MM.1S (cell line): Measurements from ENCODE around the gene MTHFS.
"Not testable (repeated sequence)": the region's sequence is repeated elsewhere in the genome, so short reads cannot be mapped to it uniquely, and the experiment has no call there.

ENCODE experiments used
- DNase-seq: peaks from one replicate; pipeline ENCODE4 v3.0.0-alpha.2; 2015
- H2AFZ ChIP-seq: fragments of 300-600 bp; sonication (generic); 2 replicates; pipeline ENCODE4 v1.6.0; 2016; ENCODE audit warnings: antibody characterized with exemption, low read length
- H3F3A ChIP-seq: fragments of 300-600 bp; sonication (generic); 2 replicates; pipeline ENCODE4 v1.6.1; 2016; ENCODE audit warnings: mild to moderate bottlenecking, antibody characterized with exemption, low read length, moderate library complexity, mixed read lengths; ENCODE audit not compliant: insufficient read depth
- H3K27ac ChIP-seq: fragments of 300-600 bp; sonication (generic); 2 replicates; pipeline ENCODE4 v1.5.1; 2016; ENCODE audit warnings: mild to moderate bottlenecking, low read length
- H3K27me3 ChIP-seq: fragments of 300-600 bp; sonication (generic); replicated peaks from 2 replicates; pipeline ENCODE4 v1.6.0; 2016; ENCODE audit warnings: low read length; ENCODE audit not compliant: insufficient read depth
- H3K36me3 ChIP-seq: fragments of 300-600 bp; sonication (generic); replicated peaks from 2 replicates; pipeline ENCODE4 v1.6.1; 2016; ENCODE audit warnings: mild to moderate bottlenecking, low read length, mixed read lengths; ENCODE audit not compliant: insufficient read depth
- H3K4me1 ChIP-seq: fragments of 300-600 bp; sonication (generic); 2 replicates; pipeline ENCODE4 v1.6.1; 2016; ENCODE audit warnings: low read length, mixed read lengths
- H3K4me2 ChIP-seq: fragments of 300-600 bp; sonication (generic); 2 replicates; pipeline ENCODE4 v1.6.0; 2016; ENCODE audit warnings: low read depth, low read length
- H3K4me3 ChIP-seq: fragments of 300-600 bp; sonication (generic); 2 replicates; pipeline ENCODE4 v1.5.1; 2016; ENCODE audit warnings: low read length, mixed read lengths
- H3K79me2 ChIP-seq: fragments of 300-600 bp; sonication (generic); 2 replicates; pipeline ENCODE4 v1.6.1; 2016; ENCODE audit warnings: mixed run types, low read length, mixed read lengths
- H3K9ac ChIP-seq: fragments of 300-600 bp; sonication (generic); 2 replicates; pipeline ENCODE4 v1.6.1; 2016; ENCODE audit warnings: low read length, mixed read lengths
- H3K9me2 ChIP-seq: fragments of 300-600 bp; sonication (generic); replicated peaks from 2 replicates; pipeline ENCODE4 v1.6.1; 2016; ENCODE audit warnings: mild to moderate bottlenecking, low read length, mixed read lengths; ENCODE audit not compliant: insufficient read depth
- H3K9me3 ChIP-seq: fragments of 300-600 bp; sonication (generic); replicated peaks from 2 replicates; pipeline ENCODE4 v1.6.1; 2016; ENCODE audit warnings: mild to moderate bottlenecking, low read length, mixed read lengths; ENCODE audit not compliant: insufficient read depth
- H4K20me1 ChIP-seq: fragments of 300-600 bp; sonication (generic); 2 replicates; pipeline ENCODE4 v1.6.1; 2016; ENCODE audit warnings: mild to moderate bottlenecking, low read length, moderate library complexity, mixed read lengths; ENCODE audit not compliant: insufficient read depth
- EZH2 ChIP-seq: fragments of 300-600 bp; sonication (generic); optimal IDR thresholded peaks from 2 replicates; pipeline ENCODE3; 2017; ENCODE audit warnings: low read depth, mild to moderate bottlenecking, antibody characterized with exemption, low read length, mixed read lengths
- EZH2phosphoT487 ChIP-seq: fragments of 300-600 bp; sonication (generic); IDR thresholded peaks from 2 replicates; pipeline ENCODE4 v1.6.1; 2018; ENCODE audit warnings: antibody characterized with exemption, low read length
- TF ChIP-seq, protein P1 (sequence below): fragments of 300-600 bp; sonication (generic); IDR thresholded peaks from 2 replicates; pipeline ENCODE4 v1.5.1; 2016; ENCODE audit warnings: antibody characterized with exemption, low read length, mixed read lengths

Gene MTHFS

DNA sequence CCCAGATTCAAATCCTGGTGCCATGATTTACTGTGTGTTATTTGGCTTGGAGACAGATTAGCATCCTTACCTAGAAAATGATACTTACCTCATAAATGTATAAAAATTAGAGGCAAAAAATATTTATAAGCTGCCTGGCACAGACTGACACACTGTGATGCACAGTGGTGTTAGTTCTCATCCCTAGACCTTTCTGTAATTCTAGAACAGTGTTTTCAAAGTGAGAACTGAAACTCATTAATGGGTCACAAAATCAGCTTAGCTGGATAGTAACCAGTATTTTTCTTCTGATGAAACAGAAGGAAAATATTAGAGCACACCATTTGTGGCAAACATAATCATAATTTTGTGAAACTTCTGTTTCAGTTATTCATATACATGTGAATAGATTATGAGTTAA is 17.9 kb upstream of the MTHFS start:
- no peaks in the 10 kb centered on the region for H3K27me3 ChIP-seq
- no peaks in the 10 kb centered on the region for H3K4me1 ChIP-seq
- no peaks in the 10 kb centered on the region for H3K79me2 ChIP-seq
- H3K27ac ChIP-seq = no peak overlapping the region
- no peak overlapping the region for H3K9ac ChIP-seq
- H3K4me3 ChIP-seq = no peak overlapping the region
- no peak overlapping the region for H2AFZ ChIP-seq
- no peak overlapping the region for H3K4me2 ChIP-seq
- H3K36me3 ChIP-seq = no peaks in the 10 kb centered on the region; the same call in 1 of the 2 replicates
- H4K20me1 ChIP-seq = no peaks in the 10 kb centered on the region
- H3K9me3 ChIP-seq = 0 out of 2 replicates have a peak, but pooled peaks cover 3% of the 10 kb centered on the region
- no peaks in the 10 kb centered on the region for H3F3A ChIP-seq
- TF ChIP-seq, protein P1, sequence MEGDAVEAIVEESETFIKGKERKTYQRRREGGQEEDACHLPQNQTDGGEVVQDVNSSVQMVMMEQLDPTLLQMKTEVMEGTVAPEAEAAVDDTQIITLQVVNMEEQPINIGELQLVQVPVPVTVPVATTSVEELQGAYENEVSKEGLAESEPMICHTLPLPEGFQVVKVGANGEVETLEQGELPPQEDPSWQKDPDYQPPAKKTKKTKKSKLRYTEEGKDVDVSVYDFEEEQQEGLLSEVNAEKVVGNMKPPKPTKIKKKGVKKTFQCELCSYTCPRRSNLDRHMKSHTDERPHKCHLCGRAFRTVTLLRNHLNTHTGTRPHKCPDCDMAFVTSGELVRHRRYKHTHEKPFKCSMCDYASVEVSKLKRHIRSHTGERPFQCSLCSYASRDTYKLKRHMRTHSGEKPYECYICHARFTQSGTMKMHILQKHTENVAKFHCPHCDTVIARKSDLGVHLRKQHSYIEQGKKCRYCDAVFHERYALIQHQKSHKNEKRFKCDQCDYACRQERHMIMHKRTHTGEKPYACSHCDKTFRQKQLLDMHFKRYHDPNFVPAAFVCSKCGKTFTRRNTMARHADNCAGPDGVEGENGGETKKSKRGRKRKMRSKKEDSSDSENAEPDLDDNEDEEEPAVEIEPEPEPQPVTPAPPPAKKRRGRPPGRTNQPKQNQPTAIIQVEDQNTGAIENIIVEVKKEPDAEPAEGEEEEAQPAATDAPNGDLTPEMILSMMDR = no peak
- TF ChIP-seq EZH2 = no peak
- TF ChIP-seq EZH2phosphoT487 = no peak
- H3K9me2 ChIP-seq = no peaks in the 10 kb centered on the region
- DNase-seq = no peak

DNA sequence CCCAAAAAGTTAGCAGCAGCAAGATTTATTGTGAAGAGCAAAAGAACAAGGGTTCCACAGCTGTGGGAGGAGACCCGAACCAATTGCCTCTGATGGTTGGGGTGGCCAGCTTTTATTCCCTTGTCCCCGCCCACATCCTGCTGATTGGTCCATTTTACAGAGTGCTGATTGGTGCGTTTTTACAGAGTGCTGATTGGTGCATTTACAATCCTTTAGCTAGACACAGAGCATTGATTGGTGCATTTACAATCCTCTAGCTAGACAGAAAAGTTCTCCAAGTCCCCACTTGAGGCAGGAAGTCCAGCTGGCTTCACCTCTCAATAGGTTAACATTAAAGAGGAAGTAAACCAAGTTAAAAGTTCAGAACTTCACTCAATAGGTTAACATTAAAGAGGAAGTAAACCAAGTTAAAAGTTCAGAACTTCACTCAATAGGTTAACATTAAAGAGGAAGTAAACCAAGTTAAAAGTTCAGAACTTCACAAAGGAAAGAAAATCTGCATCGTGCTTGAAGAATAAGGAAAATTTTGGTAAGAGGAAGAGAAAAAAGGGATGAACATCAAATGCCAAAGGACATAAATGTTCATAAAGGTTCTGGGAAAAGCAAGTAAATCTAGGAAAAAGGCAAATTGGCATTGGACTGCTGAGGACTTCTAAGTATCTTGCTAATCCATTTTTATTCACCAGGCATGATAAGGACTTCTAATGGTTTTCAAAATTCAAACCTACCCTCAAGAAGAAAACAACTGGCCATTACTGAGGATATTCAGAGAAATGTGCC is 12.9 kb upstream of the MTHFS start:
- not testable (repeated sequence) for H3K4me3 ChIP-seq, H3K9me2 ChIP-seq, H4K20me1 ChIP-seq, H3K79me2 ChIP-seq, H3K4me2 ChIP-seq, H3K36me3 ChIP-seq, H3K9ac ChIP-seq, H3K27ac ChIP-seq, H3K9me3 ChIP-seq, H3K27me3 ChIP-seq, H3F3A ChIP-seq, H2AFZ ChIP-seq, H3K4me1 ChIP-seq, DNase-seq

DNA sequence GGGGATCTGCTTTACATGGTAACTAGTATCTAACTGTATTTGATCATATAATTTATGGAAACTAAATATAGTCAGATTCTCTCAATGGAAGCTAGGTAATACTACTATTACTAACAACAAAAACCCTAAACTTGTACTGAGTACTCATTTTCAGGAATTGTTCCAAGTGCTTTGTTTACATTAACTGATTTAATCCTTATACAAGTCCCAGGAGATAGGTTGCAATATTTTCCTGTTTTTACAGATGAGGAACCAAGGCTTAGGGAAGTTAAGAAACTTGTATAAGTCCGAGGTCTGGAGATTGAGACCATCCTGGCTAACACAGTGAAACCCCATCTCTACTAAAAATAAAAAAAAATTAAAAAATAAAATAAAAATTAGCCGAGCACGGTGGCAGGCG is 7.5 kb upstream of the MTHFS start:
- Histone ChIP-seq H3K9me2 (no peaks in the 10 kb centered on the region), H2AFZ (no peak overlapping the region), H3K4me1 (no peaks in the 10 kb centered on the region), H3K36me3 (no peaks in the 10 kb centered on the region), H3K4me3 (no peak overlapping the region), H3K79me2 (no peaks in the 10 kb centered on the region), H3K4me2 (no peak overlapping the region), H3K9ac (no peak overlapping the region), H3K27ac (no peak overlapping the region), H3F3A (no peaks in the 10 kb centered on the region), H4K20me1 (no peaks in the 10 kb centered on the region), H3K27me3 (no peaks in the 10 kb centered on the region), H3K9me3 (no peaks in the 10 kb centered on the region)
- TF ChIP-seq EZH2 (no peak), EZH2phosphoT487 (no peak)
- TF ChIP-seq, protein P1 = no peak
- DNase-seq = no peak

DNA sequence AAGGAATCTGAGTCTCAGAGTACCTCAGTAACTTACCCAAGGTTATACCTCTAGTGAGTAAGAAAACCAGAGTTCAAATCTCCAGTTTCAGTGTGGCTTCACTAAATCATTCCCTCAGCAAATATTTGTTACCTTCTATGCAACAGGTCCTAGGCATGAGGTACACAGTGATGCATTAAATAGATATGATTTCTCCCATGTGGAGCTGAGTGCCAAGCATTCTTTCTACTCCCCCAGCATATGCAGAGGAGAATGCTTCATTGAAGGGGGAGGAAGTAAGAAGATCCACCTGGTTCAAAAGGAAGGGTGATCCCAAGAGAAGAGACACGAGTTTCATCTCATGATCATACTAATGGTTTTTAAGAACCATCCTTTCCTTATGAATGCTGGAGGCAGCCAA is 6.8 kb upstream of the MTHFS start:
- Histone ChIP-seq H3K9ac (no peak overlapping the region), H3K27ac (no peak overlapping the region), H3K4me1 (no peaks in the 10 kb centered on the region), H3K9me3 (no peaks in the 10 kb centered on the region), H3K27me3 (no peaks in the 10 kb centered on the region), H3K79me2 (no peaks in the 10 kb centered on the region), H3K4me2 (no peak overlapping the region), H4K20me1 (no peaks in the 10 kb centered on the region), H3K9me2 (no peaks in the 10 kb centered on the region), H3F3A (no peaks in the 10 kb centered on the region), H3K36me3 (no peaks in the 10 kb centered on the region), H3K4me3 (no peak overlapping the region), H2AFZ (no peak overlapping the region)
- DNase-seq = no peak
- no peak for TF ChIP-seq EZH2phosphoT487
- TF ChIP-seq, protein P1 = no peak
- no peak for TF ChIP-seq EZH2
